Measurements from ENCODE around the gene RASGEF1C.

- TF ChIP-seq CTCF (IDR thresholded peaks at IDR 0.05) (no peak), EP300 (IDR thresholded peaks at IDR 0.05) (no peak)
Measured at GRCh38 chr5:180213256-180213600, 4.2 kb upstream of the RASGEF1C start.
